Caco-2 (cell line): Measurements from ENCODE around the gene FOCAD. TPM values are rescaled to one million over a fixed set of nuclear protein-coding genes. Genes with fewer than 3 reads are reported as not detected.

Experiments
- BruUV-seq: library from RNA; stranded (reverse); fragments of 400-500 nt; replicated peaks from 2 replicates; lab custom pipeline; 2021; lab: Mats Ljungman, UMichigan
- CTCF ChIA-PET: fragments of 300-600 bp; sonication (Branson Sonifier 250); formaldehyde crosslinking; loops from one replicate; lab custom pipeline; 2022; ENCODE audit warnings: antibody characterized with exemption; lab: Charles Lee
- POLR2A ChIA-PET: fragments of 300-600 bp; sonication (Branson Sonifier 250); formaldehyde crosslinking; loops from one replicate; lab custom pipeline; 2022; ENCODE audit warnings: antibody characterized with exemption; lab: Charles Lee
- DNase-seq, 2 experiments: peaks; one replicate each; pipeline versions ENCODE4 v3.0.0 to v3.0.0-alpha.2; 2020 to 2022
- H3K27me3 ChIP-seq: replicated peaks from 2 replicates; pipeline ENCODE4 v1.6.0; 2011; ENCODE audit warnings: low read length; ENCODE audit not compliant: control insufficient read depth, insufficient read depth
- H3K36me3 ChIP-seq: 2 replicates; pipeline ENCODE4 v1.5.1; 2011; ENCODE audit warnings: low read length; ENCODE audit not compliant: control insufficient read depth, insufficient read depth
- H3K4me1 ChIP-seq: fragments of 250-450 bp; sonication (Bioruptor Pico); 2 replicates; pipeline ENCODE4 v1.5.1; 2020; ENCODE audit warnings: mild to moderate bottlenecking
- H3K4me3 ChIP-seq: 2 replicates; pipeline ENCODE4 v1.5.1; 2011; ENCODE audit warnings: low read depth, mild to moderate bottlenecking, control low read depth, low read length
- H3K9me3 ChIP-seq: fragments of 250-450 bp; sonication (Bioruptor Pico); 2 replicates; pipeline ENCODE4 v1.5.1; 2020; ENCODE audit warnings: mild to moderate bottlenecking, moderate library complexity
- H3K27ac Mint-ChIP-seq: one replicate; pipeline ENCODE4 v1.8.0; 2022; ENCODE audit warnings: mixed read lengths; ENCODE audit not compliant: unreplicated experiment
- H3K27me3 Mint-ChIP-seq: one replicate; pipeline ENCODE4 v1.8.0; 2022; ENCODE audit warnings: mixed read lengths; ENCODE audit not compliant: insufficient read depth, unreplicated experiment
- H3K36me3 Mint-ChIP-seq: one replicate; pipeline ENCODE4 v1.8.0; 2022; ENCODE audit warnings: mild to moderate bottlenecking, mixed read lengths; ENCODE audit not compliant: insufficient read depth, unreplicated experiment
- H3K4me1 Mint-ChIP-seq: one replicate; pipeline ENCODE4 v1.8.0; 2022; ENCODE audit warnings: low read depth, mixed read lengths; ENCODE audit not compliant: unreplicated experiment
- H3K4me3 Mint-ChIP-seq: one replicate; pipeline ENCODE4 v1.8.0; 2022; ENCODE audit warnings: mild to moderate bottlenecking, moderate library complexity, mixed read lengths; ENCODE audit not compliant: unreplicated experiment
- H3K9me3 Mint-ChIP-seq: one replicate; pipeline ENCODE4 v1.8.0; 2022; ENCODE audit warnings: mixed read lengths; ENCODE audit not compliant: unreplicated experiment
- intact Hi-C: fragments of 100-400 bp; cut with micrococcal nuclease; formaldehyde crosslinking; loops from one replicate; pipeline ENCODE4 v1.10.0; 2022; ENCODE audit not compliant: unreplicated experiment
- total RNA-seq: library from RNA; stranded (reverse); gene quantifications from 2 replicates; pipeline ENCODE4 v1.2.3, GENCODE V29; 2022
- TF ChIP-seq, protein P1 (sequence below), 2 experiments: fragments of 200-600 bp in 1 of 2; IDR thresholded peaks; 1 replicate in 1 of 2; 2 replicates in 1 of 2; pipeline versions ENCODE4 v1.5.1 to v1.8.0; 2011 to 2022; ENCODE audit warnings: antibody characterized with exemption in 1 of 2, control low read depth in 1 of 2, inconsistent platforms in 1 of 2, low read depth in 1 of 2, low read length in 1 of 2, mild to moderate bottlenecking in 1 of 2, moderate library complexity in 1 of 2; ENCODE audit not compliant: insufficient read depth in 1 of 2, severe bottlenecking in 1 of 2, unreplicated experiment in 1 of 2

FOCAD gene
- total RNA-seq, 1 experiment from 2014 or later: 20.4 TPM

DNA sequence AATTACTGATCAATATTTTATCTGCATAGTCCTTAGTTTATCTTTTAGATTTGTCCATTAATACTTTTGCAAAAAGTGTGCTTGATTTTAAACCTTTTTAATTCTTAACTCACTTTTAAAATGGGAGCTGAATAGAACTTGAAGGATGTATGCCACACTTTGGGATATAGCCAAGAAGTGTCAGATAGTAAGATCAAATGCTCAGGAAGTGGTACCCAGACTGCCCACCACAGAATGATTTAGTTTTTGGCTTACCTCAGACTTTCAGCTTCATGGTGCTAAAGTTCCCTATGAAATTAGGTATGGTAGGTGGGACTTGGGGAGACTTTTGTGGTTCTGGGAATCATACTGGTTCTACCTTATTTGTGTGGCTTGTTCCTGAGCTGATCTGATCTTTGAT, 14.7 kb downstream of the FOCAD start:
- CTCF ChIA-PET: no interaction called here

DNA sequence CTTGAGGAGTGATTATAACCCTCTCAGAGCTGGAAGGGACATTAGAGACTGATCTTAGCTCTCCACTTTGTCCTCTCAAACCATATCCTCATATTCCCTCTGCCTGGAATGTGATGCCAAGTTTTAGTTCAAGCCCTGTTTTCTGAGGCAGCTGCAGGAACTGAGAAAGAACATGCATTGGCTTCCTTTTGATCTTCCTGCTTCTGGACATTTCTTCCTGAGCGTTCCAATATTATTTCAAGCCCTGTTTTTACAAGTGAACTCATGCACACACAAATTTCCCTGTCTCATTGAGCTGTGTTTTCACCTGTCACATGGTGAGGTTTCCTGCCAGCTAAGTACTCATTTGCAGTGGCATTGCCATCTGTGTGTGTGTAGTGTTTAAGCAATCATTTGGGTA, 17.0 kb downstream of the FOCAD start:
- H3K36me3 ChIP-seq: no peaks in the 10 kb centered on the region
- Mint-ChIP-seq H3K27ac (no peak overlapping the region), H3K9me3 (no peaks in the 10 kb centered on the region), H3K27me3 (no peaks in the 10 kb centered on the region), H3K36me3 (no peaks in the 10 kb centered on the region), H3K4me3 (no peak overlapping the region), H3K4me1 (peaks cover 8% of the 10 kb centered on the region)
- TF ChIP-seq, protein P1, sequence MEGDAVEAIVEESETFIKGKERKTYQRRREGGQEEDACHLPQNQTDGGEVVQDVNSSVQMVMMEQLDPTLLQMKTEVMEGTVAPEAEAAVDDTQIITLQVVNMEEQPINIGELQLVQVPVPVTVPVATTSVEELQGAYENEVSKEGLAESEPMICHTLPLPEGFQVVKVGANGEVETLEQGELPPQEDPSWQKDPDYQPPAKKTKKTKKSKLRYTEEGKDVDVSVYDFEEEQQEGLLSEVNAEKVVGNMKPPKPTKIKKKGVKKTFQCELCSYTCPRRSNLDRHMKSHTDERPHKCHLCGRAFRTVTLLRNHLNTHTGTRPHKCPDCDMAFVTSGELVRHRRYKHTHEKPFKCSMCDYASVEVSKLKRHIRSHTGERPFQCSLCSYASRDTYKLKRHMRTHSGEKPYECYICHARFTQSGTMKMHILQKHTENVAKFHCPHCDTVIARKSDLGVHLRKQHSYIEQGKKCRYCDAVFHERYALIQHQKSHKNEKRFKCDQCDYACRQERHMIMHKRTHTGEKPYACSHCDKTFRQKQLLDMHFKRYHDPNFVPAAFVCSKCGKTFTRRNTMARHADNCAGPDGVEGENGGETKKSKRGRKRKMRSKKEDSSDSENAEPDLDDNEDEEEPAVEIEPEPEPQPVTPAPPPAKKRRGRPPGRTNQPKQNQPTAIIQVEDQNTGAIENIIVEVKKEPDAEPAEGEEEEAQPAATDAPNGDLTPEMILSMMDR (IDR thresholded peaks at IDR 0.05; ENCODE audit: insufficient read depth in 1 of 2, low read depth in 1 of 2, low read length in 1 of 2, severe bottlenecking in 1 of 2, unreplicated experiment in 1 of 2): no peak
- H3K4me1 ChIP-seq: no peaks in the 10 kb centered on the region
- no peak overlapping the region for H3K4me3 ChIP-seq
- BruUV-seq: no TSS peak
- no peaks in the 10 kb centered on the region for H3K9me3 ChIP-seq
- intact Hi-C loops: no loop called here
- DNase-seq: no peak
- H3K27me3 ChIP-seq: no peaks in the 10 kb centered on the region
- POLR2A ChIA-PET: no interaction called here
- CTCF ChIA-PET: no interaction called here

More for the DNA sequence above, 14.7 kb downstream of the FOCAD start:
- Mint-ChIP-seq H3K27me3 (no peaks in the 10 kb centered on the region), H3K9me3 (no peaks in the 10 kb centered on the region), H3K36me3 (no peaks in the 10 kb centered on the region), H3K4me1 (peaks cover 8% of the 10 kb centered on the region), H3K27ac (no peak overlapping the region), H3K4me3 (no peak overlapping the region)
- TF ChIP-seq, protein P1 (IDR thresholded peaks at IDR 0.05; ENCODE audit: insufficient read depth in 1 of 2, low read depth in 1 of 2, low read length in 1 of 2, severe bottlenecking in 1 of 2, unreplicated experiment in 1 of 2): no peak
- intact Hi-C loops: no loop called here
- no peak overlapping the region for H3K4me3 ChIP-seq
- POLR2A ChIA-PET: no interaction called here
- no TSS peak for BruUV-seq
- H3K9me3 ChIP-seq: no peaks in the 10 kb centered on the region
- no peaks in the 10 kb centered on the region for H3K4me1 ChIP-seq
- no peaks in the 10 kb centered on the region for H3K27me3 ChIP-seq
- no peak for DNase-seq
- no peaks in the 10 kb centered on the region for H3K36me3 ChIP-seq

DNA sequence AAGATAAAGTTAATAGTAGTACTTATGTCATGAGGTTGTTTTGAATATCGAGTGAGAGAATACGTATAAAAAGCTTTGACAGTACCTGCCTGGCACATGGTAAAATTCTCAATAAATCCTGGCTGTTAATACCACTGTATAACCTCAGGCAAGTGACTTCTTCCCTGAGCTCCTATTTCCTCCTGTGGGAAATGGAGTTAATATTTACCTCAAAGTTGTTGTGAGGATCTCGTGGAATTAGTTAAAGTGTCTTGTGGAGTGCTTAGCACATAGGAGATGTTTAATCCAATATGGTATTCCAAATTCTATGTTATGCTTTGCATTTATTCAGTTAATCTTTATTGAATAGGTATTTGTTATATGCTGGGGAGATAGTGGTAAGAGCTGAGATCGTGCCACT, 18.5 kb downstream of the FOCAD start:
- Mint-ChIP-seq H3K36me3 (no peaks in the 10 kb centered on the region), H3K9me3 (no peaks in the 10 kb centered on the region), H3K4me1 (peaks cover under 1% of the 10 kb centered on the region), H3K27ac (no peak overlapping the region), H3K4me3 (no peak overlapping the region), H3K27me3 (no peaks in the 10 kb centered on the region)
- no peaks in the 10 kb centered on the region for H3K4me1 ChIP-seq
- ChIA-PET CTCF (no interaction called here), POLR2A (no interaction called here)
- no peak overlapping the region for H3K4me3 ChIP-seq
- no peaks in the 10 kb centered on the region for H3K9me3 ChIP-seq
- TF ChIP-seq, protein P1 (IDR thresholded peaks at IDR 0.05; ENCODE audit: insufficient read depth in 1 of 2, low read depth in 1 of 2, low read length in 1 of 2, severe bottlenecking in 1 of 2, unreplicated experiment in 1 of 2): no peak
- DNase-seq: no peak
- no peaks in the 10 kb centered on the region for H3K27me3 ChIP-seq
- intact Hi-C loops: no loop called here
- BruUV-seq: no TSS peak
- no peaks in the 10 kb centered on the region for H3K36me3 ChIP-seq
